ENCODE measurements around the gene CAMK2B. TPM values are rescaled to one million over a fixed set of nuclear protein-coding genes. Genes with fewer than 3 reads are reported as not detected.

The CAMK2B gene
- total RNA-seq, 4 donors from 2014 or later: 7.0 to 19.3 (median 18.5) TPM

DNA sequence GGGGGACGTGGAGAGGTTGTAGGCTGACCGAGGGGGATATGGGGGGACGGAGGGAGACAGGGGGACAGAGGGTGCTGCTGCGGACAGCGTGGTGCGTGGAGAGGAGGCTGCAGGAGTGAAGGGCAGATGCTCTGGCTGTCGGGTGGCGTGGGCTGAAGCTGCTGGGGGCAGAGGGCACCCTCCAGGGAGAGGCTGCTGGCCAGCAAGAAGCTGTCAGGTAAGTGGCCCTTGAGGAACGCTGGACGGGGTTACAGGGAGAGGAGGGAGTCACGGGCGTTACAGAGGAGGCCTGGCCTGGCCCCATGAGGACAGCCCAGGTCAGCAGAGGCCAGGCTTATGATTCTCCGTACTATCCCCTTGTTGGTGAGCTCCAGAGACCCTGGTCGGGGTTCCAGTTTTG, 97.5 kb downstream of the CAMK2B start:
- intact Hi-C loops (cut with DNase I): no loop called here
- WGBS, 2 donors: 75 to 77% methylated on average over 14 of the region's 14 CpGs
- no peak for TF ChIP-seq POLR2A (IDR thresholded peaks at IDR 0.05)
- TF ChIP-seq, protein P1, sequence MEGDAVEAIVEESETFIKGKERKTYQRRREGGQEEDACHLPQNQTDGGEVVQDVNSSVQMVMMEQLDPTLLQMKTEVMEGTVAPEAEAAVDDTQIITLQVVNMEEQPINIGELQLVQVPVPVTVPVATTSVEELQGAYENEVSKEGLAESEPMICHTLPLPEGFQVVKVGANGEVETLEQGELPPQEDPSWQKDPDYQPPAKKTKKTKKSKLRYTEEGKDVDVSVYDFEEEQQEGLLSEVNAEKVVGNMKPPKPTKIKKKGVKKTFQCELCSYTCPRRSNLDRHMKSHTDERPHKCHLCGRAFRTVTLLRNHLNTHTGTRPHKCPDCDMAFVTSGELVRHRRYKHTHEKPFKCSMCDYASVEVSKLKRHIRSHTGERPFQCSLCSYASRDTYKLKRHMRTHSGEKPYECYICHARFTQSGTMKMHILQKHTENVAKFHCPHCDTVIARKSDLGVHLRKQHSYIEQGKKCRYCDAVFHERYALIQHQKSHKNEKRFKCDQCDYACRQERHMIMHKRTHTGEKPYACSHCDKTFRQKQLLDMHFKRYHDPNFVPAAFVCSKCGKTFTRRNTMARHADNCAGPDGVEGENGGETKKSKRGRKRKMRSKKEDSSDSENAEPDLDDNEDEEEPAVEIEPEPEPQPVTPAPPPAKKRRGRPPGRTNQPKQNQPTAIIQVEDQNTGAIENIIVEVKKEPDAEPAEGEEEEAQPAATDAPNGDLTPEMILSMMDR (IDR thresholded peaks at IDR 0.05): no peak

GRCh38 chr7:44226396-44226753, 99.0 kb downstream of the CAMK2B start:
- no peaks in the 10 kb centered on the region for H3K4me1 ChIP-seq
- no peaks in the 10 kb centered on the region for H3K36me3 ChIP-seq
- WGBS, 2 donors: 76 to 80% methylated on average over 9 to 16 of the region's 17 CpGs
- no peak for TF ChIP-seq POLR2A (IDR thresholded peaks at IDR 0.05)
- TF ChIP-seq, protein P1 (IDR thresholded peaks at IDR 0.05): no peak
- H3K9me3 ChIP-seq: no peaks in the 10 kb centered on the region
- H3K27me3 ChIP-seq: no peaks in the 10 kb centered on the region
- intact Hi-C loops (cut with DNase I): no loop called here
- DNase-seq: no peak
- no peak overlapping the region for H3K4me3 ChIP-seq (replicated peaks in 1 of 3)
- H3K27ac ChIP-seq: no peak overlapping the region

More for the DNA sequence above, 97.5 kb downstream of the CAMK2B start:
- Histone ChIP-seq H3K27ac (no peak overlapping the region), H3K27me3 (no peaks in the 10 kb centered on the region), H3K9me3 (no peaks in the 10 kb centered on the region), H3K36me3 (no peaks in the 10 kb centered on the region), H3K4me3 (replicated peaks in 1 of 3) (no peak overlapping the region), H3K4me1 (no peaks in the 10 kb centered on the region)
- DNase-seq: no peak

DNA sequence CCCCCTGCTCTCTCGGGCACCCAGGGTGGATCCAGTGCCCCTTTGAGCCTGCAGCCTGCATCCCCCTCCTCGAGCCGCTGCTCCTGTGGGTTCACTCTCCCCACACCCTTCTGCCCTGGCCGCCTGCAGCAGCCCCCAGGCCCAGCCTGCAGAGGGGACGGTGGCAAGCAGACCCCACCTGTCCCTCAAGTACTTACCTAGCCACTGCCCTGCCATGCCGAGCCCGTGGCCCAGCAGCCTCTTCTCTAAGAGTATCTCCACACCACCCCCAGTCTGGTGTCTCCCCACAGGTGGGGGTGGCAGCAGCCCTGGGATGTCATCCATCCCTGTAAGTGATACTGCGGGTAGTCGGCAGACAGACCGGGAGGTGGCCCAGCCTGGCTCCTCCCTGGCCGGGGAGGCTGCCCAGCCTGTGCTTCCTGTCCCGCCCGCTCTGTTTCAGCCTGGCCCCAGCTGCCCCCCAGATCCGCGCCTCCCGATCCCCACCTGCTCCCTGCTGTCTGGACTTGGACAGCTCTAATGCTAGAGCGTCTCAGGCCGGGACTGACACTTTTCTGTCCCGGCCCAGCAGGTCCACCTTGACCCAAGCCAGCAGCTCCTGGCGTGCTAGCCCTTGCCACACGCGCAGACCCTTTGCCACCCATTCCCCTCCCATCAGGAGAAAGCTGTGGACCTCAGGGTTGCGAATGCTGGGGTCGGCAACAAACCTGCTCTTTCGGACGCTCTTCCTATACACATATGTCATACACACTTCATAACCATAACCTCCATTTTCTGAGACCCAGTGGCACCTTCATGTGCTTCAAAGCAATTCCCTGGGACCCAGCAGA, 99.6 kb downstream of the CAMK2B start:
- 79 to 91% methylated on average over 17 to 21 of the region's 26 CpGs for WGBS, 2 donors
- no peak overlapping the region for H3K4me3 ChIP-seq (replicated peaks in 1 of 3)

DNA sequence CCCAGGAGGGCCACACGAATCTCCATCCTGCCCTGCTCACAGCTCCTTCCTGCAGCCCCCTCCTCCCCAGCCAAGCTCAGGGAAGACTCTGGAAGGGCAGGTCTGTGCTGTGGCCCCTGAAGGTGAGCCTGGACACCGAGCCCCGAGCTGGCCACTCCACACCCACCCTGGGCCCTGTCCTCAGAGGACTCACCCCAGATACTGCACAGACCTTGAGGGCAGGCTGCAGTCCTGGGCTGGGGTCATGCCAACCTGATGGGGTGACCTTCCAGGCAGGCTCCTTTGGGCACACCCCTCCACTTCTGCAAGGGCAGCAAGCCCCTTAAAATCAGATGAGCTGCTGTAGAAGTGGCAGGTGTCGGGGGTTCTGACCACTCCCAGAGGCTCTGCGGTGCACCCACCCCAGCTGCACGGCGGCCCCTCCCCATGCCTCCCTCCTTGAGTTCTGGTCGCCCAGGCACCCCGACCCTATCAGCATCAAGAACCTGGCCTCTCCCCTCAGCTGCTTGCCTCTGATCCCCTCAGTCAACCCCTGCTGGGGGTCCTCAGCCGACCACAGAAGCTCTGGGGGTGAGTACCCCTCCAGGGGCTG, 100.3 kb downstream of the CAMK2B start:
- no peak for DNase-seq
- 81 to 82% methylated on average over 8 to 9 of the region's 10 CpGs for WGBS, 2 donors

More for the DNA sequence above, 99.6 kb downstream of the CAMK2B start:
- H3K36me3 ChIP-seq: no peaks in the 10 kb centered on the region
- intact Hi-C loops (cut with DNase I): no loop called here
- TF ChIP-seq, protein P1 (IDR thresholded peaks at IDR 0.05): no peak
- TF ChIP-seq POLR2A (IDR thresholded peaks at IDR 0.05): no peak
- no peaks in the 10 kb centered on the region for H3K4me1 ChIP-seq
- no peak overlapping the region for H3K27ac ChIP-seq
- no peaks in the 10 kb centered on the region for H3K27me3 ChIP-seq
- no peaks in the 10 kb centered on the region for H3K9me3 ChIP-seq
- no peak for DNase-seq

More for the DNA sequence above, 100.3 kb downstream of the CAMK2B start:
- Histone ChIP-seq H3K9me3 (no peaks in the 10 kb centered on the region), H3K36me3 (no peaks in the 10 kb centered on the region), H3K4me1 (no peaks in the 10 kb centered on the region), H3K27me3 (no peaks in the 10 kb centered on the region), H3K4me3 (replicated peaks in 1 of 3) (no peak overlapping the region), H3K27ac (no peak overlapping the region)
- intact Hi-C loops (cut with DNase I): no loop called here
- TF ChIP-seq, protein P1 (IDR thresholded peaks at IDR 0.05): no peak
- TF ChIP-seq POLR2A (IDR thresholded peaks at IDR 0.05): no peak

Data from thyroid gland (tissue), 4 donors.